GM12878 (cell line): ENCODE data around the gene SPHK1. TPM values are rescaled to one million over a fixed set of nuclear protein-coding genes. Genes with fewer than 3 reads are reported as not detected.
A peak's percentile ranks its signal among the peaks of the same experiment; 100 is the strongest.

Source experiments
- ATAC-seq: fragments of 200-7000 bp; cut with Tn5 transposase; 3 replicates; pipeline ENCODE4 v1.9.1; 2020; ENCODE audit warnings: mild to moderate bottlenecking, moderate library complexity
- BruUV-seq: library from RNA; stranded (reverse); fragments of 400-500 nt; replicated peaks from 2 replicates; lab custom pipeline; 2021; lab: Mats Ljungman, UMichigan
- CTCF ChIA-PET: fragments of 300-600 bp; sonication (Branson Sonifier 250); formaldehyde crosslinking; extraction: SDS; loops from one replicate; lab custom pipeline; 2021; ENCODE audit warnings: inconsistent platforms; lab: Yijun Ruan, JAX
- POLR2A ChIA-PET: fragments of 350-600 bp; formaldehyde crosslinking; extraction: SDS; loops from one replicate; lab custom pipeline; 2021; ENCODE audit warnings: inconsistent platforms; lab: Charles Lee
- RAD21 ChIA-PET: fragments of 300-600 bp; sonication (Branson Sonifier 250); formaldehyde crosslinking; loops from one replicate; lab custom pipeline; 2023; ENCODE audit warnings: antibody characterized with exemption; ENCODE audit not compliant: unreplicated experiment; lab: Charles Lee
- SMC1A ChIA-PET: fragments of 300-600 bp; sonication (Branson Sonifier 250); formaldehyde crosslinking; loops from one replicate; lab custom pipeline; 2023; ENCODE audit not compliant: unreplicated experiment, uncharacterized antibody; lab: Charles Lee
- DNase-seq: peaks from one replicate; pipeline ENCODE4 v3.0.0-alpha.2; 2011; ENCODE audit warnings: low read depth, low spot score
- FAIRE-seq: peaks from 3 replicates; lab custom pipeline; 2011; peaks lifted over from hg19 to GRCh38; lab: Jason Lieb, UNC
- H2AFZ ChIP-seq: 2 replicates; pipeline ENCODE4 v1.6.0; 2011; ENCODE audit warnings: low read depth, low read length, control low read depth; ENCODE audit not compliant: control insufficient read depth
- H3K27ac ChIP-seq: 2 replicates; pipeline ENCODE4 v1.5.1; 2011; ENCODE audit warnings: control low read depth; ENCODE audit not compliant: control insufficient read depth, insufficient read depth
- H3K27me3 ChIP-seq, 2 experiments: replicated peaks in 1 of 2; 2 replicates each; pipeline versions ENCODE4 v1.6.0 to v1.6.1; 2011; ENCODE audit warnings: low read length in 1 of 2; ENCODE audit not compliant: control insufficient read depth in 2 of 2, insufficient read depth in 2 of 2
- H3K36me3 ChIP-seq, 2 experiments: 2 replicates each; pipeline ENCODE4 v1.5.1; 2011; ENCODE audit warnings: low read length in 1 of 2; ENCODE audit not compliant: control insufficient read depth in 2 of 2, insufficient read depth in 2 of 2
- H3K4me1 ChIP-seq: 2 replicates; pipeline ENCODE4 v1.6.1; 2011; ENCODE audit warnings: mild to moderate bottlenecking, low read length, moderate library complexity, mixed read lengths; ENCODE audit not compliant: control insufficient read depth, insufficient read depth
- H3K4me2 ChIP-seq: 2 replicates; pipeline ENCODE4 v1.6.0; 2011; ENCODE audit warnings: control low read depth; ENCODE audit not compliant: control insufficient read depth, insufficient read depth
- H3K4me3 ChIP-seq: fragments of 200-600 bp; sonication (generic); 2 replicates; pipeline ENCODE4 v1.5.1; 2016
- H3K79me2 ChIP-seq: 2 replicates; pipeline ENCODE4 v1.6.0; 2011; ENCODE audit warnings: low read length; ENCODE audit not compliant: control insufficient read depth, insufficient read depth
- H3K9ac ChIP-seq: 2 replicates; pipeline ENCODE4 v1.8.0; 2011; ENCODE audit warnings: low read length, control low read depth, mixed read lengths; ENCODE audit not compliant: control insufficient read depth, insufficient read depth
- H3K9me3 ChIP-seq: replicated peaks from 3 replicates; pipeline ENCODE4 v1.5.1; 2011; ENCODE audit warnings: mild to moderate bottlenecking, low read length; ENCODE audit not compliant: control insufficient read depth, insufficient read depth
- H4K20me1 ChIP-seq: 2 replicates; pipeline ENCODE4 v1.6.0; 2011; ENCODE audit not compliant: control insufficient read depth, insufficient read depth
- ASH2L ChIP-seq: fragments of 300-600, 200-600 bp; sonication (generic); IDR thresholded peaks from 2 replicates; pipeline ENCODE4 v1.6.1; 2017; ENCODE audit warnings: low read depth, mild to moderate bottlenecking, borderline replicate concordance
- CHD1 ChIP-seq: IDR thresholded peaks from 2 replicates; pipeline ENCODE4 v1.6.1; 2012; ENCODE audit warnings: low read depth, low read length, improper control_type of control experiment
- GABPA ChIP-seq: IDR thresholded peaks from 2 replicates; pipeline ENCODE4 v1.6.1; 2014; ENCODE audit warnings: antibody characterized with exemption, low read depth, mild to moderate bottlenecking, inconsistent platforms
- HDAC6 ChIP-seq: fragments of 200-600 bp; sonication (generic); IDR thresholded peaks from one replicate; pipeline ENCODE4 v1.8.0; 2017; ENCODE audit warnings: antibody characterized with exemption; ENCODE audit not compliant: unreplicated experiment
- JUNB ChIP-seq: IDR thresholded peaks from 2 replicates; pipeline ENCODE4 v1.6.1; 2016; ENCODE audit warnings: antibody characterized with exemption, mild to moderate bottlenecking
- RFX5 ChIP-seq: IDR thresholded peaks from 2 replicates; pipeline ENCODE4 v1.6.1; 2011; ENCODE audit warnings: low read depth, low read length, improper control_type of control experiment
- WGBS: methylation state at CpG from one replicate; pipeline ENCODE4 v1.1.6; 2016; ENCODE audit warnings: low lambda C conversion rate; ENCODE audit not compliant: insufficient replicate concordance, insufficient coverage; ENCODE audit errors: missing lambda C conversion rate; 5-methylcytosine and 5-hydroxymethylcytosine counted together
- in situ Hi-C: fragments of 300-500 bp; cut with MboI; formaldehyde crosslinking; loops from 9 replicates; pipeline ENCODE4 v1.14.3; 2018; ENCODE audit warnings: mixed read lengths
- intact Hi-C: fragments of 100-400 bp; cut with micrococcal nuclease; formaldehyde crosslinking; loops from one replicate; pipeline ENCODE4 v1.14.2; 2022; ENCODE audit not compliant: unreplicated experiment
- polyA plus RNA-seq, 11 experiments: library from polyadenylated mRNA; depleted of rRNA in 4 of 11; unstranded in 6 of 11; stranded (reverse) in 5 of 11; fragments of >200 nt; fragmentation: Nextera tagmentation in 4 of 11; fragmentation: Illumina TruSeq in 1 of 11; extraction: Ambion mirVana in 4 of 11; extraction: Trizol in 1 of 11; gene quantifications; 1 replicate in 1 of 11; 2 replicates in 10 of 11; pipeline versions ENCODE4 v1.2.1 to v1.2.3, GENCODE V29; 2011 to 2016; ENCODE audit warnings: inconsistent platforms in 2 of 11, missing spikeins in 2 of 11, low read depth in 1 of 11
- total RNA-seq, 4 experiments: library from RNA; depleted of rRNA in 3 of 4; stranded (reverse); fragments of >200 nt in 3 of 4; fragmentation: Illumina TruSeq in 1 of 4; extraction: Trizol in 1 of 4; gene quantifications; 2 replicates each; pipeline versions ENCODE4 v1.2.1 to v1.2.3, GENCODE V29; 2013 to 2021

The SPHK1 gene
- total and polyA plus RNA-seq, 10 of the 15 experiments (the other 5 are each of a cell fraction or from before 2014, with no cell fraction given) = 0.09 to 1.1 (median 0.36) TPM; not detected in 2

DNA sequence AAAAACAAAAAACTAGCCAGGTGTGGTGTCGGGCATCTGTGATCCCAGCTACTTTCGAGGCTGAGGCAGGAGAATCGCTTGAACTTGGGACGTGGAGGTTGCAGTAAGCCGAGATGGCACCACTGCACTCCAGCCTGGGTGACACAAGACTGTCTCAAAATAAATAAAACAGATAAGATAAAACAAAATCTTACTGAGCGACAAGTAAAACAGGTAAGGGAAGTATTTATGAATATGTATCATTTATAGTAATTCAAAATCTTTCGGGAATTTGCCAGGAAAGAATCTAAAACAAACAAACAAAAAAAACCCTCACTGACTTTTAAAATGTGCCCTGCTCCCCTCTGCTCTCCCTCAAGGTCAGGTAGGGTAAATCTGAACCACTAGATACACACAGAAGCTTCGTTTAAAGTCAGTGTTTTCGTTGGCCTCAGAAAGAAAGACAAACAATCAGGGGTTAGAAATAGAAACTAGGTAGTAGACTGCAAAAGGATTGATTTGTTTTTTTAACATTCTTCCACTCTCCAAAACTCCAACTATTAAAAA is 32.8 kb upstream of the SPHK1 start:
- Histone ChIP-seq H3K27ac (no peak overlapping the region), H2AFZ (no peak overlapping the region), H3K79me2 (peaks cover 7% of the 10 kb centered on the region), H3K4me3 (no peak overlapping the region), H3K36me3 (peaks cover 2 to 3% of the 10 kb centered on the region in 2 experiments; a peak in 3 of 4 replicates), H3K9me3 (no peaks in the 10 kb centered on the region), H3K4me1 (peaks cover 4% of the 10 kb centered on the region), H3K27me3 (no peaks in the 10 kb centered on the region), H3K4me2 (peak overlapping the region; percentile 83), H4K20me1 (no peaks in the 10 kb centered on the region), H3K9ac (no peak overlapping the region)
- DNase-seq (no peak), ATAC-seq (no peak), FAIRE-seq (no peak)
- in situ Hi-C loops (no loop called here), intact Hi-C loops (loop anchor here (2.0 kb wide), 1 partner anchor 33 kb away; the partner anchor contains the start of gene SPHK1)
- WGBS = 80% methylated on average over 8 of the region's 9 CpGs
- RAD21 ChIA-PET = no interaction called here
- CTCF ChIA-PET = interaction anchor here (0.6 to 3.4 kb wide), 6 partner anchors 28 to 52 kb away, joined by 3 to 23 read pairs (median 4); partner anchors contain the start of gene SPHK1
- no peak for TF ChIP-seq ASH2L
- no peak for TF ChIP-seq JUNB
- TF ChIP-seq HDAC6 = no peak
- TF ChIP-seq RFX5 = no peak
- POLR2A ChIA-PET = no interaction called here
- SMC1A ChIA-PET = interaction anchor here (0.8 to 2.4 kb wide), 4 partner anchors 11 to 46 kb away, joined by 3 to 8 read pairs (median 5); no protein-coding TSS in a partner anchor
- BruUV-seq = no TSS peak

DNA sequence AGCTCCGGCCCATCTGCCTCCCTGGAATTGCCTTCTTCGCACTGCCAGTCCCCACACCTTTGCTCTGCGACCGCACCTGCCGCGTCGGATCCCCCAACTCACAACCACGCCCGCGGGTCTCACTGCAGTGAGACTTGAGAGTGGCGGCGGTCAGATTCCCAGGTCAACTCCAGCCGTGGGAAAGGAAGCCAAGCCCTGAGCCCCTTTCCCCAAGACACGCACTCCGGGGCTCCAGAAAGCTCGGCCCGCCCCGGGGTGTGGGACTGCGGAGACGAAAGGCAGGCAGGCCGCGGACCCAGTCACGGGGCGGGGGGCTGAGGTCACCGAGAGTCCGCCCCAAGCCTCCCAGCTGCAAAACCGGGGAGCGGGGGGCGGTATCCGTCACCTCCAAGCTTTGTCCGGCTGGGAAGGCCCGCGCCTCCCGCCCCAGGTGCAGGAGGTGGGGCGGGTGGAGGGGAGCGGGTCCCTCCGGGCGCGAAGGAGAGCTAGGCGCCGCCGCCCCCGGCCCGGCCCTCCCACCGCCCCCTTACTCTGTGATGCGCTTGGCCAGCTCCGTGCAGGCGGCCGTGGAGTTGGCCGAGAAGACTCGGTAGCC is 31.3 kb upstream of the SPHK1 start:
- TF ChIP-seq CHD1 (0 out of 2 replicates have a peak, but pooled peaks have one; percentile 32), GABPA (no peak)
- TF ChIP-seq, all 136 proteins: peak for 1
- Histone ChIP-seq H3K27ac (peak overlapping the region; percentile 91), H4K20me1 (no peaks in the 10 kb centered on the region), H3K9me3 (no peaks in the 10 kb centered on the region), H3K9ac (peak overlapping the region; percentile 79), H3K27me3 (no peaks in the 10 kb centered on the region), H3K4me2 (peak overlapping the region; percentile 83), H2AFZ (peak overlapping the region; percentile 93), H3K4me1 (peaks cover 13% of the 10 kb centered on the region), H3K4me3 (peak overlapping the region; percentile 66), H3K79me2 (peaks cover 7% of the 10 kb centered on the region), H3K36me3 (peaks cover 0 to 3% of the 10 kb centered on the region in 2 experiments; a peak in 1 of 4 replicates)
- intact Hi-C loops = loop anchor here (2.0 kb wide), 1 partner anchor 32 kb away; the partner anchor contains the start of gene SPHK1
- DNase-seq = no peak
- ChIA-PET CTCF (interaction anchor here (0.7 to 3.4 kb wide), 10 partner anchors 9 to 156 kb away, joined by 3 to 23 read pairs (median 6); partner anchors contain the start of gene SPHK1), SMC1A (interaction anchor here (0.5 to 2.4 kb wide), 9 partner anchors 9 to 319 kb away, joined by 3 to 8 read pairs (median 4); no protein-coding TSS in a partner anchor), POLR2A (interaction anchor here (0.6 to 1.9 kb wide), 10 partner anchors 16 to 654 kb away, joined by 3 to 9 read pairs (median 4); partner anchors contain the start of genes SPHK1 and SRP68), RAD21 (interaction anchor here (0.5 to 1.7 kb wide), 5 partner anchors 32 to 90 kb away, joined by 3 to 8 read pairs (median 3); partner anchors contain the start of gene SPHK1)
- in situ Hi-C loops = no loop called here
- BruUV-seq = no TSS peak
- 2% methylated on average over 28 of the region's 51 CpGs for WGBS
- no peak for FAIRE-seq
- ATAC-seq = peak; percentile 45
